IMR-90 (cell line): ENCODE data around the gene ADCYAP1R1. TPM values are rescaled to one million over a fixed set of nuclear protein-coding genes. Genes with fewer than 3 reads are reported as not detected.

ENCODE experiments used
- ATAC-seq: fragments of 200-7000 bp; cut with Tn5 transposase; 2 replicates; pipeline ENCODE4 v1.9.1; 2020; ENCODE audit warnings: low read depth, mild to moderate bottlenecking, moderate library complexity
- BruUV-seq: library from RNA; stranded (reverse); fragments of 400-500 nt; replicated peaks from 2 replicates; lab custom pipeline; 2021; lab: Mats Ljungman, UMichigan
- CTCF ChIA-PET: fragments of 300-600 bp; formaldehyde crosslinking; extraction: SDS; loops from one replicate; lab custom pipeline; 2021; ENCODE audit warnings: antibody characterized with exemption; lab: Yijun Ruan, JAX
- POLR2A ChIA-PET: fragments of 300-600 bp; sonication (Branson Sonifier 250); formaldehyde crosslinking; loops from one replicate; lab custom pipeline; 2022; ENCODE audit warnings: antibody characterized with exemption; ENCODE audit not compliant: unreplicated experiment; lab: Charles Lee
- DNase-seq: peaks from one replicate; pipeline ENCODE4 v3.0.0; 2013
- H2AFZ ChIP-seq: replicated peaks from 2 replicates; pipeline ENCODE3; 2013; ENCODE audit warnings: low read length, mild to moderate bottlenecking; ENCODE audit not compliant: poor library complexity
- H2AK5ac ChIP-seq: 2 replicates; pipeline ENCODE4 v1.6.1; 2013; ENCODE audit warnings: low read depth, low read length, inconsistent platforms
- H2AK9ac ChIP-seq: replicated peaks from 2 replicates; pipeline ENCODE3; 2013; ENCODE audit warnings: mild to moderate bottlenecking, low read depth, low read length, moderate library complexity; ENCODE audit not compliant: poor library complexity
- H2BK120ac ChIP-seq: 2 replicates; pipeline ENCODE4 v1.6.1; 2013; ENCODE audit warnings: low read depth, low read length, inconsistent platforms
- H2BK15ac ChIP-seq: 3 replicates; pipeline ENCODE4 v1.6.1; 2013; ENCODE audit warnings: low read depth, low read length, inconsistent platforms
- H2BK20ac ChIP-seq: 2 replicates; pipeline ENCODE4 v1.6.1; 2013; ENCODE audit warnings: low read depth, mild to moderate bottlenecking, inconsistent platforms, low read length, moderate library complexity
- H2BK5ac ChIP-seq: 2 replicates; pipeline ENCODE4 v1.6.1; 2013; ENCODE audit warnings: mild to moderate bottlenecking, low read depth, low read length, inconsistent platforms; ENCODE audit not compliant: poor library complexity, severe bottlenecking
- H3K14ac ChIP-seq: replicated peaks from 2 replicates; pipeline ENCODE4 v1.6.1; 2013; ENCODE audit warnings: low read depth, low read length, inconsistent platforms
- H3K18ac ChIP-seq: 2 replicates; pipeline ENCODE4 v1.6.1; 2013; ENCODE audit warnings: low read depth, low read length, control low read depth
- H3K23ac ChIP-seq: 2 replicates; pipeline ENCODE4 v1.6.1; 2013; ENCODE audit warnings: low read depth, low read length, inconsistent platforms
- H3K27ac ChIP-seq: 2 replicates; pipeline ENCODE4 v1.5.1; 2013; ENCODE audit warnings: mild to moderate bottlenecking, control low read depth, low read length; ENCODE audit not compliant: insufficient read depth
- H3K27me3 ChIP-seq: 2 replicates; pipeline ENCODE4 v1.6.1; 2013; ENCODE audit warnings: low read length; ENCODE audit not compliant: control insufficient read depth, insufficient read depth
- H3K36me3 ChIP-seq: 2 replicates; pipeline ENCODE4 v1.6.1; 2013; ENCODE audit warnings: low read length, mixed read lengths; ENCODE audit not compliant: control insufficient read depth, insufficient read depth
- H3K4ac ChIP-seq: 2 replicates; pipeline ENCODE4 v1.6.1; 2013; ENCODE audit warnings: low read depth, low read length, inconsistent platforms
- H3K4me1 ChIP-seq: 2 replicates; pipeline ENCODE4 v1.6.1; 2013; ENCODE audit warnings: low read length, mixed read lengths; ENCODE audit not compliant: control insufficient read depth, insufficient read depth
- H3K4me2 ChIP-seq: 2 replicates; pipeline ENCODE4 v1.6.1; 2013; ENCODE audit warnings: low read depth, mild to moderate bottlenecking, control low read depth, low read length, moderate library complexity
- H3K4me3 ChIP-seq: 2 replicates; pipeline ENCODE4 v1.5.1; 2013; ENCODE audit warnings: low read depth, mild to moderate bottlenecking, control low read depth, low read length, moderate library complexity; ENCODE audit not compliant: insufficient read depth
- H3K56ac ChIP-seq: 2 replicates; pipeline ENCODE4 v1.6.1; 2013; ENCODE audit warnings: low read length, inconsistent platforms; ENCODE audit not compliant: insufficient read depth; ENCODE audit errors: extremely low read depth
- H3K79me1 ChIP-seq, 2 experiments: 2 replicates each; pipeline ENCODE4 v1.6.1; 2013; ENCODE audit warnings: low read length in 2 of 2, inconsistent platforms in 1 of 2, low read depth in 1 of 2
- H3K9ac ChIP-seq: 2 replicates; pipeline ENCODE4 v1.6.1; 2013; ENCODE audit warnings: low read depth, low read length, control low read depth
- H3K9me1 ChIP-seq: 2 replicates; pipeline ENCODE4 v1.6.1; 2013; ENCODE audit warnings: low read length, inconsistent platforms; ENCODE audit not compliant: insufficient read depth
- H3K9me3 ChIP-seq: 2 replicates; pipeline ENCODE4 v1.6.1; 2013; ENCODE audit warnings: low read length; ENCODE audit not compliant: control insufficient read depth, insufficient read depth
- H4K20me1 ChIP-seq: 2 replicates; pipeline ENCODE4 v1.6.1; 2013; ENCODE audit warnings: low read length, inconsistent platforms; ENCODE audit not compliant: insufficient read depth
- H4K5ac ChIP-seq: 2 replicates; pipeline ENCODE4 v1.6.1; 2013; ENCODE audit warnings: mild to moderate bottlenecking, low read depth, low read length, control low read depth
- H4K8ac ChIP-seq, 2 experiments: 2 replicates each; pipeline ENCODE4 v1.6.1; 2013; ENCODE audit warnings: low read depth in 2 of 2, low read length in 2 of 2, control low read depth in 1 of 2, inconsistent platforms in 1 of 2
- H4K91ac ChIP-seq: 2 replicates; pipeline ENCODE4 v1.6.1; 2013; ENCODE audit warnings: low read depth, low read length, inconsistent platforms; ENCODE audit not compliant: insufficient read depth
- BHLHE40 ChIP-seq: fragments of 150-350 bp; IDR thresholded peaks from 2 replicates; pipeline ENCODE4 v1.6.1; 2016; ENCODE audit warnings: mild to moderate bottlenecking, low read depth, low read length
- CHD1 ChIP-seq: IDR thresholded peaks from 2 replicates; pipeline ENCODE4 v1.6.1; 2012; ENCODE audit warnings: low read depth, low read length, improper control_type of control experiment
- FOS ChIP-seq: fragments of 150-350 bp; IDR thresholded peaks from 2 replicates; pipeline ENCODE4 v1.6.1; 2016; ENCODE audit warnings: low read depth, low read length
- MAFK ChIP-seq: IDR thresholded peaks from 2 replicates; pipeline ENCODE4 v1.6.1; 2012; ENCODE audit warnings: low read depth, low read length, improper control_type of control experiment
- MAZ ChIP-seq: IDR thresholded peaks from 2 replicates; pipeline ENCODE4 v1.6.1; 2012; ENCODE audit warnings: low read depth, mild to moderate bottlenecking, low read length, improper control_type of control experiment, moderate library complexity, borderline replicate concordance
- MXI1 ChIP-seq: IDR thresholded peaks from 2 replicates; pipeline ENCODE4 v1.6.1; 2012; ENCODE audit warnings: low read depth, mild to moderate bottlenecking, low read length, moderate library complexity, borderline replicate concordance
- POLR2A ChIP-seq: IDR thresholded peaks from 2 replicates; pipeline ENCODE4 v1.6.1; 2012; ENCODE audit warnings: mild to moderate bottlenecking, low read depth, low read length
- RAD21 ChIP-seq: IDR thresholded peaks from 2 replicates; pipeline ENCODE4 v1.6.1; 2012; ENCODE audit warnings: low read length, improper control_type of control experiment
- RCOR1 ChIP-seq: IDR thresholded peaks from 2 replicates; pipeline ENCODE4 v1.6.1; 2012; ENCODE audit warnings: mild to moderate bottlenecking, low read length, improper control_type of control experiment; ENCODE audit not compliant: insufficient replicate concordance
- RFX5 ChIP-seq: IDR thresholded peaks from 2 replicates; pipeline ENCODE4 v1.8.0; 2012; ENCODE audit warnings: low read depth, mild to moderate bottlenecking, low read length, moderate library complexity
- SMC3 ChIP-seq: fragments of 150-350 bp; IDR thresholded peaks from 2 replicates; pipeline ENCODE4 v1.6.1; 2016; ENCODE audit warnings: low read depth, mild to moderate bottlenecking, antibody characterized with exemption, low read length, moderate library complexity
- WGBS, 2 experiments: methylation state at CpG; one replicate each; pipeline versions ENCODE4 v1.1.5 to v1.1.7; 2013; ENCODE audit warnings: missing lambda C conversion rate in 2 of 2; ENCODE audit not compliant: insufficient read length in 1 of 2; ENCODE audit errors: extremely low coverage in 2 of 2; 5-methylcytosine and 5-hydroxymethylcytosine counted together
- dilution Hi-C: fragments of 300-500 bp; cut with HindIII; formaldehyde crosslinking; loops from one replicate; pipeline ENCODE4 v1.14.3; 2018; ENCODE audit warnings: low sequenced_read_pairs; ENCODE audit not compliant: unreplicated experiment
- in situ Hi-C: fragments of 300-500 bp; cut with MboI; formaldehyde crosslinking; loops from 3 replicates; pipeline ENCODE4 v1.14.3; 2019; ENCODE audit warnings: low sequenced_read_pairs, inconsistent platforms, mixed read lengths
- intact Hi-C: fragments of 100-400 bp; cut with micrococcal nuclease; formaldehyde crosslinking; loops from 2 replicates; pipeline ENCODE4 v1.10.0; 2022
- polyA plus RNA-seq, 3 experiments: library from polyadenylated mRNA; depleted of rRNA; stranded (reverse); fragments of >200 nt; gene quantifications; 2 replicates each; pipeline ENCODE4 v1.2.3, GENCODE V29; 2012; ENCODE audit warnings: low replicate concordance in 1 of 3
- total RNA-seq: library from RNA; depleted of rRNA; stranded (reverse); fragments of >200 nt; gene quantifications from 2 replicates; pipeline ENCODE4 v1.2.3, GENCODE V29; 2012
- TF ChIP-seq, protein P1 (sequence below): fragments of 150-350 bp; IDR thresholded peaks from 2 replicates; pipeline ENCODE4 v1.6.1; 2017; ENCODE audit warnings: mild to moderate bottlenecking, antibody characterized with exemption, low read length, low read depth
- TF ChIP-seq, protein P2 (sequence below): conservative IDR thresholded peaks from 2 replicates; pipeline ENCODE4 v1.5.1; 2012; ENCODE audit warnings: mild to moderate bottlenecking, low read depth, low read length, improper control_type of control experiment
- TF ChIP-seq, protein P3 (sequence below): fragments of 150-350 bp; IDR thresholded peaks from 2 replicates; pipeline ENCODE4 v1.6.1; 2016; ENCODE audit warnings: low read depth, mild to moderate bottlenecking, low read length, moderate library complexity, borderline replicate concordance

The ADCYAP1R1 gene
- total and polyA plus RNA-seq, 2 of the 4 experiments (the other 2 are of a cell fraction), result not detected

DNA sequence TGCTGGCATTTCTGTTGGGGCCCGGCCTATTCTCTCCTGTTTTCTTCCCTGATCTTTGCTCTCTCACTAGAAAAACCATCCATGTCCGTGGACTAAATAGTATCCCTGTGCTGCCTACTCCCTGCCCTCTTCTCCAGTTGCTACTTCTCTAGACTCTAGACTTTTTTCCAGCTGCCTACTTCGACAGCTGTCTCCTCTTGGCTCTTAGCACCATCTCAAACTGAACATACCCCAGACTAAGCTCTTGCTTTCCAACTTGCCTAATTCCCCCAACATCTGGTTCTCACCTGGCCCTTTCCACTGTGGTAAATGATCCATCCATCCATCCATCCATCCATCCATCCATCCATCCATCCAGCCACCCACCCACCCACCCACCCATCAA is 19.5 kb downstream of the ADCYAP1R1 start:
- H3K79me1 ChIP-seq, result no peaks in the 10 kb centered on the region
- H2AK5ac ChIP-seq, result no peak overlapping the region
- H3K9me1 ChIP-seq, result no peaks in the 10 kb centered on the region
- H3K4me2 ChIP-seq, result no peak overlapping the region
- in situ Hi-C loops (no loop called here), dilution Hi-C loops (no loop called here), intact Hi-C loops (no loop called here)
- H2AK9ac ChIP-seq, result no peak overlapping the region
- no peak overlapping the region for H2BK5ac ChIP-seq
- no peaks in the 10 kb centered on the region for H4K20me1 ChIP-seq
- no peak overlapping the region for H2BK15ac ChIP-seq
- H3K27ac ChIP-seq, result no peak overlapping the region
- H3K36me3 ChIP-seq, result no peaks in the 10 kb centered on the region
- DNase-seq, result no peak
- H2AFZ ChIP-seq, result no peak overlapping the region
- ATAC-seq, result no peak
- no peak overlapping the region for H2BK120ac ChIP-seq
- H3K4me3 ChIP-seq, result no peak overlapping the region
- TF ChIP-seq POLR2A (no peak), FOS (no peak), CHD1 (no peak), RFX5 (no peak), SMC3 (no peak), RAD21 (no peak), MAFK (no peak), BHLHE40 (no peak), MAZ (no peak), MXI1 (no peak), RCOR1 (no peak)
- TF ChIP-seq, protein P1, sequence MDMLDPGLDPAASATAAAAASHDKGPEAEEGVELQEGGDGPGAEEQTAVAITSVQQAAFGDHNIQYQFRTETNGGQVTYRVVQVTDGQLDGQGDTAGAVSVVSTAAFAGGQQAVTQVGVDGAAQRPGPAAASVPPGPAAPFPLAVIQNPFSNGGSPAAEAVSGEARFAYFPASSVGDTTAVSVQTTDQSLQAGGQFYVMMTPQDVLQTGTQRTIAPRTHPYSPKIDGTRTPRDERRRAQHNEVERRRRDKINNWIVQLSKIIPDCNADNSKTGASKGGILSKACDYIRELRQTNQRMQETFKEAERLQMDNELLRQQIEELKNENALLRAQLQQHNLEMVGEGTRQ, result no peak
- TF ChIP-seq, protein P2, sequence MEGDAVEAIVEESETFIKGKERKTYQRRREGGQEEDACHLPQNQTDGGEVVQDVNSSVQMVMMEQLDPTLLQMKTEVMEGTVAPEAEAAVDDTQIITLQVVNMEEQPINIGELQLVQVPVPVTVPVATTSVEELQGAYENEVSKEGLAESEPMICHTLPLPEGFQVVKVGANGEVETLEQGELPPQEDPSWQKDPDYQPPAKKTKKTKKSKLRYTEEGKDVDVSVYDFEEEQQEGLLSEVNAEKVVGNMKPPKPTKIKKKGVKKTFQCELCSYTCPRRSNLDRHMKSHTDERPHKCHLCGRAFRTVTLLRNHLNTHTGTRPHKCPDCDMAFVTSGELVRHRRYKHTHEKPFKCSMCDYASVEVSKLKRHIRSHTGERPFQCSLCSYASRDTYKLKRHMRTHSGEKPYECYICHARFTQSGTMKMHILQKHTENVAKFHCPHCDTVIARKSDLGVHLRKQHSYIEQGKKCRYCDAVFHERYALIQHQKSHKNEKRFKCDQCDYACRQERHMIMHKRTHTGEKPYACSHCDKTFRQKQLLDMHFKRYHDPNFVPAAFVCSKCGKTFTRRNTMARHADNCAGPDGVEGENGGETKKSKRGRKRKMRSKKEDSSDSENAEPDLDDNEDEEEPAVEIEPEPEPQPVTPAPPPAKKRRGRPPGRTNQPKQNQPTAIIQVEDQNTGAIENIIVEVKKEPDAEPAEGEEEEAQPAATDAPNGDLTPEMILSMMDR, result no peak
- TF ChIP-seq, protein P3, sequence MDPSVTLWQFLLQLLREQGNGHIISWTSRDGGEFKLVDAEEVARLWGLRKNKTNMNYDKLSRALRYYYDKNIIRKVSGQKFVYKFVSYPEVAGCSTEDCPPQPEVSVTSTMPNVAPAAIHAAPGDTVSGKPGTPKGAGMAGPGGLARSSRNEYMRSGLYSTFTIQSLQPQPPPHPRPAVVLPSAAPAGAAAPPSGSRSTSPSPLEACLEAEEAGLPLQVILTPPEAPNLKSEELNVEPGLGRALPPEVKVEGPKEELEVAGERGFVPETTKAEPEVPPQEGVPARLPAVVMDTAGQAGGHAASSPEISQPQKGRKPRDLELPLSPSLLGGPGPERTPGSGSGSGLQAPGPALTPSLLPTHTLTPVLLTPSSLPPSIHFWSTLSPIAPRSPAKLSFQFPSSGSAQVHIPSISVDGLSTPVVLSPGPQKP, result no peak
- no peak overlapping the region for H3K56ac ChIP-seq
- H3K27me3 ChIP-seq, result peaks cover 8% of the 10 kb centered on the region; the same call in 1 of the 2 replicates
- H3K4me1 ChIP-seq, result no peaks in the 10 kb centered on the region
- no peak overlapping the region for H2BK20ac ChIP-seq
- no peak overlapping the region for H3K18ac ChIP-seq
- 25% methylated on average over 2 of the region's 3 CpGs; no CpG with 5 or more reads in 1 of the 2 experiments for WGBS, 2 experiments
- no peak overlapping the region for H4K5ac ChIP-seq
- H4K91ac ChIP-seq, result no peak overlapping the region
- H3K9ac ChIP-seq, result no peak overlapping the region
- no peak overlapping the region for H4K8ac ChIP-seq
- no peak overlapping the region for H3K23ac ChIP-seq
- ChIA-PET CTCF (no interaction called here), POLR2A (no interaction called here)
- no TSS peak for BruUV-seq
- H3K14ac ChIP-seq, result no peak overlapping the region
- H3K4ac ChIP-seq, result no peak overlapping the region
- H3K9me3 ChIP-seq, result no peaks in the 10 kb centered on the region
